Motor neuron (in vitro differentiated cells): ENCODE measurements around the gene POLN. TPM values are rescaled to one million over a fixed set of nuclear protein-coding genes. Genes with fewer than 3 reads are reported as not detected.

Source experiments
- ATAC-seq, 8 experiments: fragments of 200-7000 bp; cut with Tn5 transposase; replicated peaks in 6 of 8; 2 replicates each; pipeline ENCODE4 v1.8.0; 2021; ENCODE audit warnings: mild to moderate bottlenecking in 8 of 8, moderate library complexity in 8 of 8
- H3K27ac ChIP-seq, 2 donors: fragments of 250-450 bp; sonication (Bioruptor Pico); 2 replicates each; pipeline ENCODE4 v1.9.0; 2021; ENCODE audit warnings: antibody characterized with exemption in 2 of 2, mild to moderate bottlenecking in 2 of 2, moderate library complexity in 1 of 2
- H3K4me1 ChIP-seq, 2 donors: fragments of 250-450 bp; sonication (Bioruptor Pico); replicated peaks in 1 of 2; 2 replicates each; pipeline ENCODE4 v1.6.1; 2021; ENCODE audit warnings: antibody characterized with exemption in 2 of 2, mild to moderate bottlenecking in 2 of 2, moderate library complexity in 1 of 2
- H3K4me3 ChIP-seq, 5 donors: fragments of 250-450 bp; sonication (Bioruptor Pico); 2 replicates each; pipeline ENCODE4 v1.9.0; 2021; ENCODE audit warnings: antibody characterized with exemption in 5 of 5, mild to moderate bottlenecking in 5 of 5, moderate library complexity in 4 of 5
- WGBS, 10 experiments: fragments of 450-650 bp; shearing (Covaris generic); methylation state at CpG; one replicate each; pipeline ENCODE4 v1.0.0; 2022; 5-methylcytosine and 5-hydroxymethylcytosine counted together
- in situ Hi-C, 9 experiments: fragments of 400-800 bp; cut with MboI; loops; one replicate each; pipeline ENCODE4 v1.15.0; 2021; ENCODE audit warnings: low sequenced_read_pairs in 9 of 9, low pct_unique_long_range_greater_than_20kb in 2 of 9; ENCODE audit not compliant: unreplicated experiment in 9 of 9
- total RNA-seq, 8 experiments: library from RNA; unstranded; fragments of 300-600 nt; gene quantifications; 2 replicates each; pipeline versions ENCODE4 v1.2.3 to v1.2.4, GENCODE V29; 2022

The POLN gene
- total RNA-seq, 8 experiments from 2014 or later: 0.81 to 5.3 (median 2.7) TPM

DNA sequence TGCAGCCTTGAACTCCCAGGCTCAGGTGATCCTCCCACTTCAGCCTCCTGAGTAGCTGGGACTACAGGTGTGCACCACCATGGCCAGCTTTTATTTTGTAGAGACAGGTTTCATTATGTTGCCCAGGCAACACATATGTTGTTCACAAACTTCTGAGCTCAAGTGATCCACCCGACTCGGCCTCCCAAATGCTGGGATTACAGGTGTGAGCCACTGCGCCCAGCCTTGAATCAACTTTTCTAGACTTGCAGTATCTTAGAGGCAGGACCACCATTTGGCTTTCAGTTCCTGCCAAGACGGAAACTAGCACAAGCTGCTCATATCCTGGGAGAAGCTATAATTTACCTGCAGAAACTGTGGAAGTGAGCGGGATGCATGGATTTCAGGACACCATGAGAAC, 162.9 kb downstream of the POLN start:
- 80 to 100% (median 100%) methylated on average over 1 to 3 of the region's 5 CpGs; no CpG with 5 or more reads in 1 of the 10 experiments for WGBS, 10 experiments
- no peak overlapping the region for H3K27ac ChIP-seq
- peaks cover 4 to 5% of the 10 kb centered on the region in 2 donors for H3K4me1 ChIP-seq
- in situ Hi-C loops: no loop called here
- H3K4me3 ChIP-seq: no peak overlapping the region
- no peak for ATAC-seq

GRCh38 chr4:2078584-2078983, 163.3 kb downstream of the POLN start:
- ATAC-seq: no peak
- WGBS, 10 experiments: 41 to 83% (median 72%) methylated on average over 1 to 8 of the region's 9 CpGs; no CpG with 5 or more reads in 3 of the 10 experiments
- in situ Hi-C loops: no loop called here
- H3K4me1 ChIP-seq: peaks cover 4 to 10% of the 10 kb centered on the region in 2 donors
- no peak overlapping the region for H3K27ac ChIP-seq
- no peak overlapping the region for H3K4me3 ChIP-seq

DNA sequence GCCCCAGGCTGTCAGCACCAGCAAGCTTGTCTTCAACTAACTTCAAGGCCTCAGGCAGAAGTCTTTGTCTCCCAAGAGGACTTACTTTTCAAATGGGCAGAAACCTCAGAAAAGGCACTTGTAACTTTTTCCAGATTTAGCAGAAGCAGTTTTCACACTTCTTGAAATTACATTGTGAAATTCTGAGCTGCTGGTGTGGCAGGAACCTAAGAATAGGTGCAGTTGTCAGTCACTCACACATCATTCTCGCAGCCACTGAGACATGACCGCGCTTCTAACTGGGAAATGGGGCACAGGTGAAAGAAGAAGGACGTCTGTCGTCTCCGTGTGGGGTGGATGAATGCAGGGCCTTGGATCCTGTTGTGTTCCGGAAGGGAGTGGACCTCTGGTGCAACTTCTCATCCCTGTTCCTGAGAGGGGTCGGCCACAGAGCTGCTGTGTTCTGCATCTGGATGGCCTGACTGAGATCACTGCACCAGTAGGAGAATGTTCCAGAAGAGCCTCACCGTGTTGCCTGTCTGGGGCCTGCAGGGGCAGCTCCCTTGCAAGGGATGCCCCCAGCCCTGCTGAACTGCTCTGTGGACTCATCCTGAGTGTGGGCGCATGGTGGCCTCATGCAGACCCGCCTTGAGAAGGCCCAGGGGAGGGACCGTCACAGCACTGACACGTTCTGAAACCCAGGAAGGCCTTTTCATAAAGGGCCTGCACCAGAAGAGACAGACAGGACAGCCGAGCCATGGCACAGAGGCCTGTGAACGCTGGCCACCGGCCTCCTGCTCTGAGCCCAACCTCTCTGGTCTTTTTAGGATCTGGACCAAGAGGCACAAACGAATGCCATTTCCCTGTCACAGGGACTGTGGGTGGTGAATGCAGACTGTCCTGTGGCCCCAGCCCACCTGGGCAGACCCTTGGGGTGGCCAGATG, 164.1 kb downstream of the POLN start:
- no peak overlapping the region for H3K27ac ChIP-seq
- in situ Hi-C loops: no loop called here
- ATAC-seq: no peak

GRCh38 chr4:2076908-2077536, 164.9 kb downstream of the POLN start:
- no peak overlapping the region for H3K4me3 ChIP-seq
- in situ Hi-C loops: no loop called here
- no peak overlapping the region for H3K27ac ChIP-seq
- H3K4me1 ChIP-seq: peaks cover 19 to 25% of the 10 kb centered on the region in 2 donors
- ATAC-seq: no peak
- 0 to 100% (median 60%) methylated on average over 1 to 4 of the region's 9 CpGs; no CpG with 5 or more reads in 2 of the 10 experiments for WGBS, 10 experiments

More for the DNA sequence above, 164.1 kb downstream of the POLN start:
- Histone ChIP-seq H3K4me1 (peaks cover 11 to 17% of the 10 kb centered on the region in 2 donors), H3K4me3 (no peak overlapping the region)
- 65 to 91% (median 79%) methylated on average over 1 to 11 of the region's 17 CpGs; no CpG with 5 or more reads in 2 of the 10 experiments for WGBS, 10 experiments

- ATAC-seq: no peak
- H3K4me1 ChIP-seq: peaks cover 26 to 33% of the 10 kb centered on the region in 2 donors
- 30 to 100% (median 77%) methylated on average over 1 to 9 of the region's 31 CpGs; no CpG with 5 or more reads in 6 of the 10 experiments for whole genome bisulfite sequencing, 10 experiments
- no peak overlapping the region for H3K4me3 ChIP-seq
- no peak overlapping the region for H3K27ac ChIP-seq
- in situ Hi-C loops: no loop called here
These were observed 165.7 kb downstream of the POLN start for GRCh38 chr4:2075987-2076907.

DNA sequence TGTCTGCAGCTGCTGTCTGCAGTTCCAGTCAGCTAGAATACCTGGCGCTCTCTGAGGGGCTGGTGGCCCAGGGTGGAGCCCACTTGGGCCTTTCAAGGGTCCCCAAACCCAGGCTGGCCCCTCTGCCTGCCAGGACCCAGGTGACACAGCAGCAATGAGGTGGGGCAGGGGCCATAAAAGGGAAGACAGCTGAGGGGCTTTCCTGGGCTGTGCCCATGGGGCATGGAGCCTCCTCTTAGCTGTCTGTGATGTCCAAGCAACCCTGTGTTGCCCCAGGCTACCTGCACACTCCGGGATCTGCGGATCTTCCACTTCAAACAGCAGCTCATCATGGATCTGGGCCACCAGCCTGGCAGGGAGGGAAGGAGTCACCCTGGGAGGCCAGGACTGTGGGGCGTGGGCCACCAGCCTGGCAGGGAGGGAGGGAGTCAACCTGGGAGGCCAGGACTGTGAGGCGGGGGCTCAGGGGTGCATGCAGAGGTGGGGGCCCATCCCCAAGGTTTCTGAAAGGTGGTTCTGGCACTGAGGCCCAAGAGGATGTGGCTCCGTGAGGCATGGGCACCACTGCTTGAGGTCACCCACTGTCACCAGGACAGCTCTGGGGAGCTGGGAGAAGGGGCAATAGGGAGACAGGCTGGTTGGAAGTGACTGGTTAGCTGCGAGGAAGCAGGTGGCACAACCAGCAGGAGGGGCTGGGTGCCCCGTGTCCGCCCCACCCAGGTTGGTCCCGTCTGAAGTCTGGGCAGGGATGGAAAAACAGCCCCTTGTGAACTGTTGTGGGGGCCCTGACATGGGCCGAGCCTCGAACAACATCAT, 166.5 kb downstream of the POLN start:
- ATAC-seq: no peak
- Histone ChIP-seq H3K4me1 (peaks cover 31 to 42% of the 10 kb centered on the region in 2 donors), H3K4me3 (no peak overlapping the region), H3K27ac (no peak overlapping the region)
- WGBS, 10 experiments: 80% methylated on average over 1 of the region's 12 CpGs; no CpG with 5 or more reads in 9 of the 10 experiments
- in situ Hi-C loops: no loop called here

- Histone ChIP-seq H3K27ac (no peak overlapping the region), H3K4me3 (no peak overlapping the region), H3K4me1 (peaks cover 31 to 43% of the 10 kb centered on the region in 2 donors)
- WGBS, 10 experiments: 60% methylated on average over 1 of the region's 11 CpGs; no CpG with 5 or more reads in 9 of the 10 experiments
- ATAC-seq: no peak
- in situ Hi-C loops: no loop called here
These were observed 167.3 kb downstream of the POLN start for GRCh38 chr4:2074588-2074987.

- no peak for ATAC-seq
- Histone ChIP-seq H3K27ac (no peak overlapping the region), H3K4me3 (no peak overlapping the region), H3K4me1 (peaks cover 31 to 49% of the 10 kb centered on the region in 2 donors)
- in situ Hi-C loops: no loop called here
- 0 to 95% (median 91%) methylated on average over 1 to 7 of the region's 20 CpGs; no CpG with 5 or more reads in 6 of the 10 experiments for WGBS, 10 experiments
These were observed 168.0 kb downstream of the POLN start for GRCh38 chr4:2073808-2074481.

- H3K4me3 ChIP-seq: no peak overlapping the region
- ATAC-seq: no peak
- peaks cover 31 to 51% of the 10 kb centered on the region in 2 donors for H3K4me1 ChIP-seq
- 67 to 100% (median 97%) methylated on average over 1 to 6 of the region's 20 CpGs; no CpG with 5 or more reads in 5 of the 10 experiments for WGBS, 10 experiments
- peak overlapping the region in 1 of 2 donors; percentile 61 for H3K27ac ChIP-seq
- in situ Hi-C loops: no loop called here
These were observed 168.7 kb downstream of the POLN start for GRCh38 chr4:2072971-2073807.

DNA sequence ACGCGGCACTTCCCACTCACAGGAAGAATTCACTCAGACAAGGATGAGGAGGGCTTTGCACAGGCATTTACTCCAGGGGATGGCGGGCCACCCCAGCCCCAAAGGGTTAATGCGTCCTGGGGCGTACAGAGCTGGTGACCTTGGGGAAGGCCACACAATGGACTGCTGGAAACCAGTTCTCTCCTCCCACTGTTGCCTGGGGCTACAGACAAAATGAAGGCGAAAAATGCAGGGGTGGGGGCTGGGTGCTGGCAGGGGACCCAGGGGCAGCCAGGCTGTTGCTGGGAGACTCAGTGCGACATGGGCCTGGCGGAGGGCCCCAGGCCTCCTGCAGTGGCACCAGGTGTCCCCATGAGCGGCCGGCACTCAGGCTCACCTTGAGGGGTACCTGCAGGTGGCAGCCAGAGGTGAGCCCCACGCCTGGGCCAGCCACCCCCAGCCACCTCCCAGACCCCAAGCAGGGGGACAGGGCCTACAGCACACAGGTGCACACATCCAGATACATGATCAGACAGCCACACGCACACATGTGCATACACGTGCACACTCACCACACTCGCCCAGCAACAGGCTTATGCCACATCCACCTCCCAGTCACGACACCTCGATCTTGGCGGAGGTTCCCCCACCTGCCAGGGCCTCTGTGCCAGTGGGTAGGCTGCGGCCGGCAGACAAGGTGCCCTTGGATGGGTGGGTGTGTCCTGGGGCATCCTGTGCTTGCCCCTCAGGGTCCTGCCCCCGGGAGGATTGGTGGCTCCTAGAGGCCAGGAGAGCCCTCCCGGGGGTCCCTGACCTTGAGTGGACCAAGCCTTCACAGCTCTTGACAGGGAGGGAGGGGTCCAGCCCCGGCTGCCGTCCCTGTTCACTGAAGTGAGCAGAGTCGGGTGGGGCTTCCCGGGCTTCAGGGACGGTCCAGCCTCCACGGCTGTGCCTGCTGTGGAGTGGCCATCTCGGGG, 169.7 kb downstream of the POLN start:
- in situ Hi-C loops: no loop called here

More for the DNA sequence above, 169.7 kb downstream of the POLN start:
- peaks cover 31 to 51% of the 10 kb centered on the region in 2 donors for H3K4me1 ChIP-seq
- ATAC-seq: peak in 6 of 8 experiments; percentile 7 to 78 (median 70)
- WGBS, 10 experiments: 9 to 42% methylated on average over 2 to 4 of the region's 28 CpGs; no CpG with 5 or more reads in 8 of the 10 experiments
- peak overlapping the region in 1 of 2 donors; percentile 80 for H3K27ac ChIP-seq
- H3K4me3 ChIP-seq: no peak overlapping the region
